Fibroblast of skin of left quadriceps (primary cell): ENCODE measurements around the gene TRIM67.
"Not testable (repeated sequence)": the region's sequence is repeated elsewhere in the genome, so short reads cannot be mapped to it uniquely, and the experiment has no call there.

Experiments
- DNase-seq, 2 experiments: peaks; one replicate each; pipeline ENCODE4 v3.0.0-alpha.2; 2013; ENCODE audit warnings: low read depth in 2 of 2

The TRIM67 gene

DNA sequence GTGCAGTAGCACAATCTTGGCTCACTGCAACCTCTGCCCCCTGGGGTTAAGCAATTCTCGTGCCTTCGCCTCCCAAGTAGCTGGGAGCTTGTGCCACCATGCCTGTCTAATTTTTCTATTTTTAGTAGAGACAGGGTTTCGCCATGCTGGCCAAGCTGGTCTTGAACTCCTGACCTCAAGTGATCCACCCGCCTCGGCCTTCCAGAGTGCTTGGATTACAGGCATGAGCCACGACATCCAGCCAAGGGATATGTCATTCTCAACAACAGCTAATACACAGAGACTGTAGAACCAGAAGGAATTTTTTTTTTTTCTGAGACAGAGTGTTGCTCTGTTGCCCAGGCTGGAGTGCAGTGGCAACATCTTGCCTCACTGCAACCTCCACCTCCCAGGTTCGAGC lies 3.7 kb upstream of the TRIM67 start:
- DNase-seq, result not testable (repeated sequence)

- DNase-seq, result no peak
Observed at GRCh38 chr1:231159202-231159962, 2.5 kb upstream of the TRIM67 start.

DNA sequence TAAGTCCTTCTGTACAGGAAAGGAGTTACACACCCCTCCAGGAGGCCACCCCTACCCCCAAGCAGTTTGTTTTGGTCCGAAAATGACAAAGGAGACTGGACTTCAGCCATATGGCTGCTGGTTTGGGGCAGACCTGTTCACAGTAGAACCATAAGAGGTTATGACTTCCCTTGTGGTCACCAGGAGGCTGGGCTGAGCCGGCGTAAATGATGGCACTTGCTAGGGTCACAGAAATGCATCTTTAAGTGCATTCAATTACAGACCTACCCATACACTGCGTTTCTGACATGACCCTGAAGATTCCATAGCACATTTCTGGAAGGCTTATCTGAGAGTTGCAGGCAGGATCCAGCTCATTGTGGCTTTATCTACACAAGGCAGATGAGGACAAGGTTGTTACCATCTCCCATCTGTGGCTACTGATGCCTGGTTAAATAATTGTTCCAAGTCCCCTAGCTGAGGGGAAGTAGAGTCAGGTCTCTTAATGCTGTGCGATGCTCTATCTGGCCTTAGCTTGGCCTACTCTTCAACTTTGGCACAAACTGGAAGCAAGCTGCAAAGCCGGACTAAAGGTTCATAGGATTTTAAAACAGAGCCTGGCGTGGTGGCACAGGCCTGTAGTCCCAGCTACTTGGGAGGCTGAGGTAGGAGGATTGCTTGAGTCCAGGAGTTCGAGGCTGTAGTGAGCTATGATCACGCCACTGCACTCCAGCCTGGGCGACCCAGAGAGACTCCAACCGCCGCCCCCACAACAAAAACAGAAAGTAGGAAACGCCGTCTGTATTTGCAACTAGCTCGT lies 1.7 kb upstream of the TRIM67 start:
- DNase-seq, result no peak

GRCh38 chr1:231160895-231161666 lies 777 bp upstream of the TRIM67 start:
- no peak for DNase-seq

- DNase-seq, result no peak
Observed at GRCh38 chr1:231162297-231162969, 575 bp downstream of the TRIM67 start.

DNA sequence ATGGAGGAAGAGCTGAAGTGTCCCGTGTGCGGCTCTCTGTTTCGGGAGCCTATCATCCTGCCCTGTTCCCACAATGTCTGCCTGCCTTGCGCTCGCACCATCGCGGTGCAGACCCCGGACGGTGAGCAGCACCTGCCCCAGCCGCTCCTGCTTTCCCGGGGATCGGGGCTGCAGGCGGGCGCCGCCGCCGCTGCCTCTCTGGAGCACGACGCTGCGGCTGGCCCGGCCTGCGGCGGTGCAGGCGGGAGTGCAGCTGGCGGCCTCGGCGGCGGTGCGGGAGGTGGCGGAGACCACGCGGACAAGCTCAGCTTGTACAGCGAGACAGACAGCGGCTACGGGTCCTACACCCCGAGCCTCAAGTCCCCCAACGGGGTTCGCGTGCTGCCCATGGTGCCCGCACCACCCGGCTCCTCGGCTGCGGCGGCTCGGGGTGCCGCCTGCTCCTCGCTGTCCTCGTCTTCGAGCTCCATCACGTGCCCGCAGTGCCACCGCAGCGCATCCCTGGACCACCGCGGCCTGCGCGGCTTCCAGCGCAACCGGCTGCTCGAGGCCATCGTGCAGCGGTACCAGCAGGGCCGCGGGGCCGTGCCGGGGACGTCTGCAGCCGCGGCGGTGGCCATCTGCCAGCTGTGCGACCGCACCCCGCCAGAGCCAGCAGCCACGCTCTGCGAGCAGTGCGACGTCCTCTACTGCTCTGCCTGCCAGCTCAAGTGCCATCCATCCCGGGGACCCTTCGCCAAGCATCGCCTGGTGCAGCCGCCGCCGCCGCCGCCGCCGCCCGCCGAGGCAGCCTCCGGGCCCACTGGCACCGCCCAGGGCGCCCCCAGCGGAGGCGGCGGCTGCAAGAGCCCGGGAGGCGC lies 1.3 kb downstream of the TRIM67 start:
- DNase-seq, result no peak

GRCh38 chr1:231163830-231164427 lies 2.1 kb downstream of the TRIM67 start:
- no peak for DNase-seq

DNA sequence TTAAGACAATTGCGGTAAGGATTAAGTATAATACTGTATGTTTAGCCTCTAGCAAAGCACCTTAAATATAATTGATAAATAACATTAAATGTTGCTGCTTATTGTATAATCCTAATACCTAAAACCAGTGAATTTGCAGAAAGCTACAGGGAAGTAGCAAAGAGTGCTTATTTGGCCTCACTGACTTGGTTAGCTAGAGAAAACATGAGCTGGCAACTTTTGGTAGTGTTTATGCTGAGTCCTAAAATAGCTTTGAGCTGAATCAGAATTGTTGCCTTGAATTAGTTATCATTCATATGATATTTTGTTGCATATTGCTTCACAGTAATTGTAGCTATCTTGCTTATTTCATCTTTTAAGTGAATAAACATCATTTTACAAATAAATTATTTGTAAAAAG lies 3.5 kb downstream of the TRIM67 start:
- no peak for DNase-seq

DNA sequence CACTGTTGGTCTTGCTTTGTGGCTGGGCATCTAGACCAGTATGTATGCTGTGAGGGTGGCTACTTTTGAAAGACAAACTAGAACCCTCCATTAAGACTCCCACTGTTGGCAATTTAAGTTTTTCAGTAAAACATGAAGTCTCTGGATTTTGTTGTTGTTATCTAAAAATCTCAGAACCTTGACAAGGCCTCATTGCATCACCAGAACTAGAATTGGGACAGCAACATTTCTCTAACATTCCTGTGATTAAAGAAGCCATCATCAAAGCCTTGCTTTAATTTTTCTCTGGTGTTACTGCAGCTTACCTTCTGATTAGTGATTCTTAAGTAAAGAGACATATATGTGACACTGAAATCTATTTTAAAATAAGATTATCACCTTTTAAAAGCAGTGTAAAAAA lies 4.5 kb downstream of the TRIM67 start:
- no peak for DNase-seq

- DNase-seq, result no peak
Observed at GRCh38 chr1:231170875-231171274, 9.0 kb downstream of the TRIM67 start.

DNA sequence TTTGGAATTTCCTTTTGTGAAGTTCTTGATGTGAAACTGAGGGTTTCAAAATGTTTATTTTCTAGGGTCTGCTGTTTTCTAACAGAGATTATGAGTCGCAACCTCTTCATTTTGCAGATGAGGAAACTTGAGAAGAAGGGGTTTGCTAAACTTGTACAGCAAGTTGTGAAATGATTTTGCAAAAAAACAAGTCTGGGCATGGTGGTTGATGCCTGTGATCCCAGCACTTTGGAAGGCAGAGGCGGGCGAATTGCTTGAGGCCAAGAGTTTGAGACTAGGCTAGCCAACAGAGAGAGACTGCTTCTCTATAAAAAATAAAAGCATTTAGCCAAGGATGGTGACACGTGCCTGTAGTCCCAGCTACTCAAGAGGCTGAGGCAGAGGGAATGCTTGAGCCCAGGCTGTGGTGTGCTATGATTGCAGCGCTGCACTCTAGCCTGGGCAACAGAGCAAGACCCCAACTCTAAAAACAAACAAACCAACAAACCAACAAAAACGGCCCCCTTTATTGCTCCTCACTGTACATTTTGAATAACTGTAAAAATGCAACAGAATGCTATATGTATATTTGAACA lies 9.9 kb downstream of the TRIM67 start:
- no peak for DNase-seq

DNA sequence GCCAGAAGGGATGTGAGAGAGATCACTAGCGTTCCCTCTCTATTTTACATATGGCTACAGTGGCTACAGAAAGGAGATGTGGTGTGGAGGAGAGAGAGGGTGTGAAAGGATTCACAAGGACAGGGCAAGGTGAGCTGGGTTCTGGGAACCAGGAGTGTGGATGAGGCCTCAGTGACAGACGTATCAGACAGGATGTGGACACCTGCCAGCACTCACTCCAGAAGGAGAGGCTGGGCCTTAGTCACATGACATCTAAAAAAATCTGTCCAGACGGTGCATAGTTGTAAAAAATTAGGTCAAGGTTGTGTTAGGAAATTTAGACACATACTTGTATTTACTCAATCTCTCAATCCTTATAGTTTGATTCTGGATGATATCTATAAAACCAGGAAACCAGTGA lies 10.6 kb downstream of the TRIM67 start:
- no peak for DNase-seq

DNA sequence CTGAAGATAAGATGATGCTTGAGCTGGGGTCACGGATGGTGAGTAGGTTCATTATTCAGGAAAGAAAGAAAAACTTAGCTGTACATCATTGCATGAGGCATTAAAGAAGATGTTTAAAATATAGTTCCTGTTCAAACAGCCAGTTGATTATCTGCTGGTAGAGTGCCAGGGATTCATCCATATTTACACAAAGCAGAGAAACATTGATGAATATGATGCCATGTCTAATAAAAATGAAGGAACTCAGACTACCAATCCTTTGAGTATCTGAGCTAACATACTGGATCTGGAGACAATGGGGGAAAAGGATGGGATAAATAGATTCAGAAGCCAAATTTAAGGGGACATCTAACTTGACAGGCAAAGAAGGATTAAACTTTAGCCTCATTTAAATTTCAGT lies 14.6 kb downstream of the TRIM67 start:
- no peak for DNase-seq

GRCh38 chr1:231177226-231177625 lies 15.4 kb downstream of the TRIM67 start:
- no peak for DNase-seq

DNA sequence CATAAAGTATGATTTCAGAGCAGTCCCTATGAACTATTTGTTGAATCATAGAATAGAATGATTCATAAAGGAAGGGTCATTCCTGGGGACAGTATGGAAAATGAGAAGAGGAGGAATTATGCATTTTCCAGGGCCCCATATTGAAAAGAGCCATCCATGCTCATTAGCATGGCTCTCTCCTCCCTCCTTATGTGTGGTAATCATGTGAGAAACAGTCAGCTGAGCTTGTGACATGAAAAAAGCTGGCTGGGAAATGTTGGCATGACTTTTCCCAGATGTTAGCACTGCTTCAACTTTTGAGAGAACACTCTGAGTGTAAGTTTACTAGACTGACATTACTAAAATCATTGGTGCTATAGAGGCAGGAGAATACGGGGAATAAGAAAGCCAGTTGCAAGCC lies 16.1 kb downstream of the TRIM67 start:
- no peak for DNase-seq

DNA sequence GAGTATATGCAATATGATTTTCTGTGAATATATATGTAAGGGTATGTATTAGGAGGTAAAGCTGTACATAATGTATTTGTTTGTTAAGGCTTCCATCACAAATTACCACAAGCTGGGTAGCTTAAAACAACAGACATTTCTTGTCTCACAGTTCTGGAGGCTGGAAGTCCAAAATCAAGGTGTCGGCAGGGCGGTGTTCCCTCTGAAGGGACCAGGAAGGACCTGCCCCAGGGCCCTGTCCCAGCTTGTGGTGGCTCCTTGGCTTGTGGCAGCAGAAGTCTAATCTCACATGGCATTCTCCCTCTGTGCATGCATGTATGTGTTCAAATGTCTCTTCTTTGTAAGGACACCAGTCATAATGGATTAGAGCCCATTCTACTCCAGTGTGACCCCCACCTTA lies 17.1 kb downstream of the TRIM67 start:
- DNase-seq, result no peak

- DNase-seq, result no peak
Observed at GRCh38 chr1:231180034-231180433, 18.2 kb downstream of the TRIM67 start.

DNA sequence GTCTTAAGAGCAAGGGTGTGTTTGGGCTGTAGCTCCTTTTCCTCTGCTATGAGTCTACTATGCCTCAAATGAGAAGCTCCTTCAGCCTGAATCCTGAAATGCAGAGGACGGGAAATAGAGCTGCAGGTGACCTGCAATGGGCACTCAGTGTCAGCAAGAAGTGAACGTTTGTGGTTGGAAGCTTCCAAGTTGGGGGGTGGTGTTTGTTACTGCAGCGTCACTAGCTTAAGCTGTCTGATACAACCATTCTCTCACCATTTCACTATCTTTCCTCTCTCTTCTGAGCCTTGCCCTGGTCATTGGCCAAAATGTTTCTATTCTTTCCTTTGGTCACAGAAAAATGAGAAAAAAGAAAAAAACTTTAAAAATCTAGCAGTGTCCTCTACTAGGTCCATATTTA lies 19.4 kb downstream of the TRIM67 start:
- DNase-seq, result no peak

DNA sequence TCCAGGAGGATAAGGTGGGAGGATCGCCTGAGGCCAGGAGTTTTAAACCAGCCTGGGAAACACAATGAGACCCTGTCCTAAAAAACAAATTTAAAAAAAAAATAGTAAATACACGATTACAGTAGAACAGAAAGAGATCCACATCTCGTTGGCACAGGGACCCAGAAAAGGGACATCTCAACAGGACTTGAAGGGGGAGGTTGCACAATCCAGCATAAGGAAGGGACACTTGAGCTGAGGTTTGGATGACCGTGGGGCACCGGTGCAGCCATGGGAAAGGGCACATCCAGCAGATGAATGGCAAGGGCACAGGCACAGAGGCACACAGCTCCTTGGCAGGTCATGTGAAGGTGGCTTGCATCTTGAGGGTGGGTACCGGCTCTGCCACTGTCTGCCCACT lies 20.5 kb downstream of the TRIM67 start:
- DNase-seq, result no peak
